ENCODE data around the gene KIF26A. TPM values are rescaled to one million over a fixed set of nuclear protein-coding genes. Genes with fewer than 3 reads are reported as not detected.
A peak's percentile ranks its signal among the peaks of the same experiment; 100 is the strongest.

Gene KIF26A
- total RNA-seq, 1 donor from 2014 or later, result 7.0 TPM

- Mint-ChIP-seq H3K4me3 (ENCODE audit: low read depth) (no peak overlapping the region), H3K27me3 (peaks cover 52% of the 10 kb centered on the region), H3K9me3 (ENCODE audit: low read depth) (peaks cover 28% of the 10 kb centered on the region), H3K36me3 (ENCODE audit: insufficient read depth) (no peaks in the 10 kb centered on the region), H3K4me1 (ENCODE audit: low read depth) (no peaks in the 10 kb centered on the region), H3K27ac (no peak overlapping the region)
- TF ChIP-seq, protein P1, sequence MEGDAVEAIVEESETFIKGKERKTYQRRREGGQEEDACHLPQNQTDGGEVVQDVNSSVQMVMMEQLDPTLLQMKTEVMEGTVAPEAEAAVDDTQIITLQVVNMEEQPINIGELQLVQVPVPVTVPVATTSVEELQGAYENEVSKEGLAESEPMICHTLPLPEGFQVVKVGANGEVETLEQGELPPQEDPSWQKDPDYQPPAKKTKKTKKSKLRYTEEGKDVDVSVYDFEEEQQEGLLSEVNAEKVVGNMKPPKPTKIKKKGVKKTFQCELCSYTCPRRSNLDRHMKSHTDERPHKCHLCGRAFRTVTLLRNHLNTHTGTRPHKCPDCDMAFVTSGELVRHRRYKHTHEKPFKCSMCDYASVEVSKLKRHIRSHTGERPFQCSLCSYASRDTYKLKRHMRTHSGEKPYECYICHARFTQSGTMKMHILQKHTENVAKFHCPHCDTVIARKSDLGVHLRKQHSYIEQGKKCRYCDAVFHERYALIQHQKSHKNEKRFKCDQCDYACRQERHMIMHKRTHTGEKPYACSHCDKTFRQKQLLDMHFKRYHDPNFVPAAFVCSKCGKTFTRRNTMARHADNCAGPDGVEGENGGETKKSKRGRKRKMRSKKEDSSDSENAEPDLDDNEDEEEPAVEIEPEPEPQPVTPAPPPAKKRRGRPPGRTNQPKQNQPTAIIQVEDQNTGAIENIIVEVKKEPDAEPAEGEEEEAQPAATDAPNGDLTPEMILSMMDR (IDR thresholded peaks at IDR 0.05; ENCODE audit: unreplicated experiment), result no peak
- DNase-seq (ENCODE audit: low spot score, unreplicated experiment), result no peak
These were observed 13.4 kb upstream of the KIF26A start for GRCh38 chr14:104125011-104125410.

- H3K9me3 Mint-ChIP-seq (ENCODE audit: low read depth), result peaks cover 28% of the 10 kb centered on the region
- H3K36me3 Mint-ChIP-seq (ENCODE audit: insufficient read depth), result no peaks in the 10 kb centered on the region
These were observed 11.6 kb upstream of the KIF26A start for GRCh38 chr14:104126753-104127152.

DNA sequence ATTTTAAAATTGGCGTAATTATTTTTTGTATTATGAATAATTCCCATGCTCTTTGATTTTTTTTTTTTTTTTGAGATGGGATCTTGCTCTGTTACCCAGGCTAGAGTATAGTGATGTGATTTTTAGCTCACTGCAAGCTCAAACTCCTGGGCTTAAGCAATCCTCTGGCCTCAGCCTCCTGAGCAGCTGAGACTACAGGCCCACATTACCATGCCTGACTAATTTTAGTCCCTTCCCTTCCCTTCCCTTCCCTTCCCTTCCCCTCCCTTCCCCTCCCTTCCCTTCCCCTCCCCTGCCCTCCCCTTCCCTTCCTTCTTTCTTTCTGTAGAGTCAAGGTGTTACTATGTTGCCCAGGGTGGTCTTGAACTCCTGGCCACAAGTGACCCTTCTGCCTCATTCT lies 9.4 kb upstream of the KIF26A start:
- Mint-ChIP-seq H3K4me3 (ENCODE audit: low read depth) (no peak overlapping the region), H3K27me3 (peaks cover 55% of the 10 kb centered on the region), H3K4me1 (ENCODE audit: low read depth) (no peaks in the 10 kb centered on the region), H3K9me3 (ENCODE audit: low read depth) (peaks cover 25% of the 10 kb centered on the region), H3K36me3 (ENCODE audit: insufficient read depth) (no peaks in the 10 kb centered on the region), H3K27ac (no peak overlapping the region)
- TF ChIP-seq, protein P1 (IDR thresholded peaks at IDR 0.05; ENCODE audit: unreplicated experiment), result no peak
- no peak for DNase-seq (ENCODE audit: low spot score, unreplicated experiment)

More at GRCh38 chr14:104126753-104127152, 11.6 kb upstream of the KIF26A start:
- Mint-ChIP-seq H3K27me3 (peaks cover 41% of the 10 kb centered on the region), H3K4me3 (ENCODE audit: low read depth) (no peak overlapping the region), H3K27ac (no peak overlapping the region), H3K4me1 (ENCODE audit: low read depth) (no peaks in the 10 kb centered on the region)
- TF ChIP-seq, protein P1 (IDR thresholded peaks at IDR 0.05; ENCODE audit: unreplicated experiment), result no peak
- no peak for DNase-seq (ENCODE audit: low spot score, unreplicated experiment)

DNA sequence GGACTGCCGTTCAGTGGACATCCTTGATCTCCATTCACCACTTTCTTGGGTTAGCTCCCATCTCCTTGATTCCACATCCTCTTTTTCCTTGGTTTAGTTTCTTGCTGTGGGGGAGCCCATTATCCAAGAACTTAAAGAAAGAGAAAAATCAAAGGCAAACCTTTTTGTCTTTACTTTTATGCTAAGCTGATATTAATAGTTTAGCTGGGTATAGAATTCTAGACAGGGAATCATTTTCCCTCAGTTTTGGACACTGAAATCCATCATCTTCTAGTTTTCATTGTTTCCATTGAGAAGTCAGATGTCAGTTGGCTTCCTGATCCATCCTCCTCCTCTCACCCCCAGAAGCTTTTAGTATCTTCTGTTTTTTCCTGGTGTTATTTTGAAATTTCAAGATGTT lies 8.8 kb upstream of the KIF26A start:
- DNase-seq (ENCODE audit: low spot score, unreplicated experiment), result no peak
- H3K4me1 Mint-ChIP-seq (ENCODE audit: low read depth), result no peaks in the 10 kb centered on the region
- H3K27me3 Mint-ChIP-seq, result peaks cover 61% of the 10 kb centered on the region
- peaks cover 22% of the 10 kb centered on the region for H3K9me3 Mint-ChIP-seq (ENCODE audit: low read depth)
- no peak overlapping the region for H3K4me3 Mint-ChIP-seq (ENCODE audit: low read depth)
- H3K36me3 Mint-ChIP-seq (ENCODE audit: insufficient read depth), result no peaks in the 10 kb centered on the region
- TF ChIP-seq, protein P1 (IDR thresholded peaks at IDR 0.05; ENCODE audit: unreplicated experiment), result no peak
- no peak overlapping the region for H3K27ac Mint-ChIP-seq

GRCh38 chr14:104130974-104131651 lies 7.3 kb upstream of the KIF26A start:
- no peak for DNase-seq (ENCODE audit: low spot score, unreplicated experiment)
- Mint-ChIP-seq H3K27me3 (peaks cover 66% of the 10 kb centered on the region), H3K4me3 (ENCODE audit: low read depth) (no peak overlapping the region), H3K27ac (no peak overlapping the region), H3K9me3 (ENCODE audit: low read depth) (peaks cover 18% of the 10 kb centered on the region), H3K36me3 (ENCODE audit: insufficient read depth) (no peaks in the 10 kb centered on the region), H3K4me1 (ENCODE audit: low read depth) (peaks cover 5% of the 10 kb centered on the region)
- TF ChIP-seq, protein P1 (IDR thresholded peaks at IDR 0.05; ENCODE audit: unreplicated experiment), result peak; percentile 76

All from progenitor cell of endocrine pancreas (in vitro differentiated cells).